Activated gamma-delta T cell (primary cell): ENCODE results near the gene LPCAT1.

Source experiments
- DNase-seq: peaks from one replicate; lab custom pipeline; 2025; lab: John Stamatoyannopoulos, UW

LPCAT1 gene

GRCh38 chr5:1554410-1554967 is 30.7 kb upstream of the LPCAT1 start:
- DNase-seq, result no peak

GRCh38 chr5:1553539-1554409 is 30.0 kb upstream of the LPCAT1 start:
- no peak for DNase-seq

DNA sequence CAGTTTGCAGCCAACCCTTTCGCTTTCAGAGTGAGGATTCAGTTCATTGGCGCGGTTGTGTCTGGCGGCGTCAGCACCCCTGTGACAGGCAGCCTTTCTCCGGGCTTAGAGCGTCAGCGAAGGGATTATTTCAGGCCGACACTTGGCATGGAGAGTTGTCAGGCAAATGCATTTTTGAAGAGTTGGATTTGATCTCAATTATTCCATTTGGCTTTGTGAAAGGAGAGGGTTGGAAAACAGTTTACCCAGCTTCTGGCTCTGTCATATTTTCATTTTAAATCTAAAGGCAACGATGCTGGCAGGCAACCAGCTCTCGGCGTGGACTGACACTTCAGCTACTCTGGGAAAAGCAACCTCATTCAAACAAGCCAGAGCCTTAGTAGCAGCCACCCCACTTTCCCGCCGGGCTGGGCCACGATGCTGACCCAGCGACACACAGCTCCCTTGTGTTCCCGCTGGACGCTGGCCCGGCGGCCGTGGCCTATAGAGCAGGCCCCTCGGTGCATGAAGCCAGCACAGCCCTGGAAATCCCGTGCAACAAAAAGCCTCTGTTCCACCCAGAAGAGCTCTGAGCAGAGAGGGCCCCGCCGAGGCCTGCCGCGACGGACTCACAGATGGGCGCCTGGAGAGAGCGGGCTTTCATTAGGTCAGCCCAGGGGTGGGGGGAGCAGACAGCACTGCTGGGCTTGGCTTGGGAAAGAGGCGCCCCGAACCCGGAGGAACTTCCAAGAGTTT is 28.9 kb upstream of the LPCAT1 start:
- DNase-seq, result no peak

- no peak for DNase-seq
Measured at GRCh38 chr5:1551426-1552301, 27.9 kb upstream of the LPCAT1 start.

GRCh38 chr5:1550287-1551076 is 26.7 kb upstream of the LPCAT1 start:
- no peak for DNase-seq

DNA sequence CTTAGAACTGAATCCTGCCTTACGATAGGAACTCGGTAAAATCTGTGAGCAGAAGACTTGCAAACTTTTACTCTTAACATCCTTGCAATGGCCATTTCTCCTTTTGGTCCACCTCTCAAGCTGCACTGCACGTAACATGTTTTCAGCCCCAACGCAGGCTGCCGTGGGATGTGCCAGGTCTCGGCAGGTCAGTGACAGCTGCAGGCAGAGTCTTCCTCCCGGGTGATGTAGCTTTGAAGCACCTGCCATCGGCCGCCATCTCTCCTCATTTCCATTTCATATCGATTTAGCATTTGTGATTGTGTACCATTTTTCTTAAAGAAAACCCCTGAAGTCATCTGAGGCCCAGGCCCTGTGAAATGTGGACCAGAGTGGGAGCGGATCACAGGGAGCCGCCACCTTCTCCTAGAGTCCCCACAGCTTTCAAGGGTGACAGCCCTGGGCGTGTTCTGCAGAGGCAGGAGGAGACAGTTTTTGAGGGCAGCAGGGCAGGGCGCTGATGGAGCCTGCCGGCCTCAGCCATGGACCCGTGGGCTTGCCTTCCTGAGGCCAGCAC is 25.8 kb upstream of the LPCAT1 start:
- DNase-seq, result no peak

DNA sequence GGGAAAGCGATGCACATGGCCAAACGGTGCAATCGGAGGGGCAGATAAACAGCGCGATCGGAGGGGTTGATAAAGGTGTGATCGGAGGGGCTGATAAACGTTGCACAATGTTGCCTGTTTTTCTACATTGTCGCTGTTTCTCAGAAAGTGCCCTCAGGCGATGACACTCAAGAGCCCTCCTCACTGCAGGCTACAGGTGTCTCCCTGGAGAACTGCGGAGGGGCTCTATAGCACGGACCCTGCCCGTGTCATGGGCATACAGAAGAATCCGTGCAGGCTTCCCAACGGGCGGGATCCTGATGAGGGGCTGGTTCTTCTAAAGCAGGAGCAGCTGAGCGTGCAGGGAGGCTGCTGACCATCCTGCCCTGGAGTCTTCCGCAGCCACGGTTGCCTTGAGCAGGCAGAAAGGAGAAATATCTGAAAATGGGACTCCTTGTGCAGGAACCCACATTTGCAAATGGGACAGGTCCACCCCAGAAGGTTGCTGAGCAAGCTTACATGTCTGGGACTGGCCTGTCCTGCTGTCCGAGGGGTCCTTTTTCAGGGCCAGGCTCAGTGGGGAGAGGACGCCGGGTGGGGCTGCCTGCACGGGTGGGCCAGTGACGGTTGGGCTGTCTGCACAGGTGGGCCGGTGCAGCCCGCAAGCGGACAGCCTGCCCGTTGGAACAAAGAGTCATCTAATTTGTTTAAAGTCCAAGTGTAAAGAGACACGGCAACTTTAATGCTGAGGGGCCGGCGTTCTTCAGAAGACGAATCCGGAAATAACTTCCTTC is 25.1 kb upstream of the LPCAT1 start:
- no peak for DNase-seq

GRCh38 chr5:1547655-1548054 is 23.9 kb upstream of the LPCAT1 start:
- no peak for DNase-seq

GRCh38 chr5:1547236-1547635 is 23.5 kb upstream of the LPCAT1 start:
- DNase-seq, result no peak

DNA sequence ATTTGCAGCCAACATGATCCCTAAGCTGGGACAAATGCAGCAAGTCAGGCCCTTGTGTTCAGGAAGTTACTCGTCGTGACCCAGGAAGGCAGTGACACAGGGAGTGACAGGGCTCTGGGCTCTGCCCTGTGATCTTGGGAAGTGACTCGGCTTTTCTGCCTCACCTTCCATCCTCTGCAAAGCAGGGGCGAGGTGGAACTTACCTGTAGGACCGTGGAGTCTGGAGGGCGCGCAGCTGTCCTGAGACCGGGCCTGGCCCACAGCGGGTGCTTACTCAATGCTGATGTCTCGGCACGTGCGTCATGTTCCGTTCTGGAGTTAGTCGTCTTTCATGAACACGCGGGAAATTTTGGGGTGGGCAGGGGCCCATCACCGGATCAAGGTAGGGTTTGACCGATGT is 22.8 kb upstream of the LPCAT1 start:
- DNase-seq, result no peak

DNA sequence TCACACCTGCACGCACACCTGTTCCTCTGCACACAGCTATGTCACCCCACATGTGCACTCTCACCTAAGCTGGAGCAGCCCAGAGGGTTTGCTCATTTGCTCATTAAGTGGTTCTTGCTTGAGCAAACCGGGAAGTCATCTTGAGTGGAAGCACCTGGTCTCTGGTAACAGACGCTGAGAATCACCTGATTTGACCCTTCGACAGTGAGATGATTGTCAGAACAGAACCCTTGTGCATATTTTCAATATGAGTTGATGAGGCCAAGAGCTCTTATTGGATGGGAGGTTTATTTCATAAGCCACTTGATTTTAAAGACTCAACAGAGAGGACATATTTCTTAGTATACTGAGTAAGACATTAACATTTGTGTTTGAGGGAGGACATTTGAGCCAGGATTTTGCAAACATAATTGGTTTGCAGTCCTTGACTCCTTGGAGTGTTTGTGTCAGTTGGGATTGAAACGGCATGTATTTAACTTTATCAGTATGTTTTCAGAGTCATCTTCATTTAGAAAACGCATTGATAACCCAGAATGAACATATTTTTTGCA is 22.1 kb upstream of the LPCAT1 start:
- no peak for DNase-seq

DNA sequence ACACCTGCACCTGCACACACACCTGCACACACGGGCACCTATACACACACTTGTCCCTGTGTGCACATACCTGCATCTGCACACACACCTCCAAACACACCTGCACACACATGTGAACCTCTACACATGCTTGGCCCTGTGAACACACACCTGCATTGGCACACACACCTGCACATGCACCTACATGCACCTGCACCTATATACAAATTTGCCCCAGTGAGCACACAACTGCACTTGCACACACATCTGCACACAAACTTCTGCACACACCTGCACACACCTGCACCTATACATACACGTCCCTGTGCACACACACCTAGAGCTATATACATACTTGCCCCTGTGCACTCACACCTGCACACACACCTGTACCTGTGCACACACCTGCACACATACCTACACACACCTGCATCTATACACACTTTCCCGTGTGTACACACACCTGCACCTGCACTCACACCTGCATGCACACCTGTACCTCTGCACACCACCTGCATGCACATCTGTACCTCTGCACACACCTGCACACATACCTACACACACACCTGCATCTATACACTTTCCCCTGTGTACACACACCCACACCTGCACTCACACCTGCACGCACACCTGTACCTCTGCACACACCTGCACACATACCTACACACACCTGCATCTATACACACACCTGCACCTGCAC is 21.5 kb upstream of the LPCAT1 start:
- DNase-seq, result no peak

- DNase-seq, result no peak
Measured at GRCh38 chr5:1544294-1544961, 20.7 kb upstream of the LPCAT1 start.

DNA sequence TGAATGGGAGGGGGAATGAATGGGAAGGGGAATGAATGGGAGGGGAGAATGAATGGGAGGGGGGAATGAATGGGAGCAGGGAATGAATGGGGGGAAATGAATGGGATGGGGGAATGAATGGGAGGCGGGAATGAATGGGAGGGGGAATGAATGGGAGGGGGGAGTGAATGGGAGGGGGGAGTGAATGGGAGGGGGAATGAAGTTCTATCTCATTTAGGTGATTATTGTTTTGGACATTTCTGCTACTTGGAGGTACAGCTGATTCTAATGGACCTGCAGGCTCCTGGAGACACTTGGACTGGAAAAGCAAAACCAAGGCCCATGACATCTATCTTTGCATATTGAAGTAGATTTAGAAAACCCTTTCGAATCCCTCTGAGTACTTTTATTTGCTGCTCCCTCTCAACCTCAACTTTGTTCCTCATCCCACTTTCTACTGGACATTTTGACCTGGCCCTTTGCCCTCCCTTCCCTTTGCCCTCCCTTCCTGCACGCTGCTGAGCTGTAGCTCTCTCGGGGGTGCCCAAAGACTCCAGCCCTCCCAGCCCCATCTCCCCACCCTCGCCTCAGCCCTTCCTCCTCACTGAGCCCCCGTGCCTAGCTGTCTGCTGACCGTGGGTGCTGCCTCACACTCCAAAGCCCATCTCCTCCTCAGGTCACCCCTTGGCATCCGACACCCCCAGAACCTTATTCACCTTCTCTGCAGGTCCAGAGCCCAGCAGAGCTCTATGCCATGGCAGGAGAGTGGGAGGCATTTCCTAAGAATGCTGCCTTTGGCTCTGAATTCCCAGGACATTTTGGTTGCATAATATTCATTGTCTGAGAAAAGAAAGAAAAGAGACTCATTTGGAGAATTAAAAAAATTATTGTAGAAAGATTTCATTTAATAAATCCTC is 19.9 kb upstream of the LPCAT1 start:
- DNase-seq, result no peak

DNA sequence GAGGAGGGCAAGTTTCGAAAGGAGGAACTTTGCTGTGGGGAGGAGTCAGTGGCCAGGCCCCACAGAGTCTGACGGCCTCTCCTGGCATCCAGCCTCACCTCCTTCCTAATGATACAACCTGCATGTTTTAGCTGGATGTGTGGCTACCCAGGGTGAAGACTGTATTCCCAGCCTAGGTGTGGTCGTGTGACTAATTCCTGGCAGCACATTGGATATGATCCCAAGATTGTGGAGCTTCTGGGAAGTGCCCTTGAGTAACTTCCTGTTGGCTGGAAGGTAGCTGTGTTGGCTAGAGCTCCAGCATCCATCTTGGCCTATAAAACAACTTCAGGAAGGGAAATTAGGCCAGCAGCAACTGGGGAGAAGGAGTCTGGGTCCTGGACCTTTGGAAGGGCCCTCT is 19.0 kb upstream of the LPCAT1 start:
- no peak for DNase-seq

DNA sequence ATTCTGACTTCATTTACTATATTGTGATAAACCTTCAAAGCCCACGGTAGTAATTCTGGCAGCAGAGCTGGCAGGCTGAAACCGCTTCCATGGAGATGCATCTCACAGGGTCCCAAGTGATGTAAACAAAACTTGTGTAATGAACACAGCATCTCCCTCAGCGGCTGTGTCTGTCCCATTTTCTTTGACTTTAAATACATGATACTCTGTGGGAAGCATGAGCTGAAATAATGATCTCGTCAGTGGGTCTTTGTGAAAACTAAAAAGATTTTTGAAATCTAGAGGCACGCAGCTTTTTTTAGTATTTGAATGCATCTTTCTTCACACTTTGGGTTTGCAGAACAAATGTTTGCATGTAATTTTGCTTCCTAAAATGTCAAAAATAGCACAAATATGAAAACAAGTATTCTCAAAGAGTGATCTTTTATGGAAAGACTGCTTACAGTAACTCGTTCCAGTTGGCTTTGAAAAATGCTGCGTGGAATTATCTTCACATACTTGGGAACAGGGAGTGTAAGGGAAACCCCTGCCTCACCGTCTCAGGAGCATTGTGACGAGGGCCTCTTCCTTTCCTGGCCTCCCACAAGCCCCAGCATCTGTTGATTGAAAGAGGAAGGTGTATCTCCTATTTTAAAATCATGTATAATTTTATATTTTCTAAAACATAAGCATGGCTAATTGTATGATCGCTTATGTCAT is 18.1 kb upstream of the LPCAT1 start:
- no peak for DNase-seq
